Liver (tissue), 3 donors: ENCODE measurements around the gene PRAMEF1.

ENCODE experiments used
- GABPA ChIP-seq, 2 donors: IDR thresholded peaks in 1 of 2; conservative IDR thresholded peaks in 1 of 2; 2 replicates each; pipeline ENCODE4 v1.6.1; 2016; ENCODE audit warnings: antibody characterized with exemption in 2 of 2, mild to moderate bottlenecking in 1 of 2, moderate library complexity in 1 of 2
- SP1 ChIP-seq: IDR thresholded peaks from 2 replicates; pipeline ENCODE4 v1.6.1; 2018; ENCODE audit warnings: antibody characterized with exemption, mild to moderate bottlenecking
- TF ChIP-seq, protein P1 (sequence below): fragments of 150-350 bp; IDR thresholded peaks from 2 replicates; pipeline ENCODE4 v1.5.1; 2017; ENCODE audit warnings: improper control_type of control experiment, low read depth, low read length; ENCODE audit not compliant: missing input control
- donor health status: healthy.
- donor health status: healthy.

DNA sequence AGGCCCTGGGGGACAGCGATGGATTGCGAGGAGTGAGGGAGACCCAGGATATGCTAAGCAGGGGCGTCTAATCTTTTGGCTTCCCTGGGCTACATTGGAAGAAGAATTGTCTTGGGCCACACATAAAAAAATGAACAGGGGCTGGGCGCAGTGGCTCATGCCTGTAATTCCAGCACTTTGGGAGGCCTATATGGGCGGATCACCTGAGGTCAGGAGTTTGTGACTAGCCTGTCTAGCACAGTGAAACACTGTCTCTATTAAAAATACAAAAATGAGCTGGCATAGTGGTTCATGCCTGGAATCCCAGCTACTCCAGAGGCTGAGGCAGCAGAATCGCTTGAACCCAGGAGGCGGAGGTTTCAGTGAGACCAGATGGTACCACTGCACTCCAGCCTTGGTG, 28.4 kb upstream of the PRAMEF1 start:
- TF ChIP-seq, protein P1, sequence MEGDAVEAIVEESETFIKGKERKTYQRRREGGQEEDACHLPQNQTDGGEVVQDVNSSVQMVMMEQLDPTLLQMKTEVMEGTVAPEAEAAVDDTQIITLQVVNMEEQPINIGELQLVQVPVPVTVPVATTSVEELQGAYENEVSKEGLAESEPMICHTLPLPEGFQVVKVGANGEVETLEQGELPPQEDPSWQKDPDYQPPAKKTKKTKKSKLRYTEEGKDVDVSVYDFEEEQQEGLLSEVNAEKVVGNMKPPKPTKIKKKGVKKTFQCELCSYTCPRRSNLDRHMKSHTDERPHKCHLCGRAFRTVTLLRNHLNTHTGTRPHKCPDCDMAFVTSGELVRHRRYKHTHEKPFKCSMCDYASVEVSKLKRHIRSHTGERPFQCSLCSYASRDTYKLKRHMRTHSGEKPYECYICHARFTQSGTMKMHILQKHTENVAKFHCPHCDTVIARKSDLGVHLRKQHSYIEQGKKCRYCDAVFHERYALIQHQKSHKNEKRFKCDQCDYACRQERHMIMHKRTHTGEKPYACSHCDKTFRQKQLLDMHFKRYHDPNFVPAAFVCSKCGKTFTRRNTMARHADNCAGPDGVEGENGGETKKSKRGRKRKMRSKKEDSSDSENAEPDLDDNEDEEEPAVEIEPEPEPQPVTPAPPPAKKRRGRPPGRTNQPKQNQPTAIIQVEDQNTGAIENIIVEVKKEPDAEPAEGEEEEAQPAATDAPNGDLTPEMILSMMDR, result no peak
- TF ChIP-seq SP1 (no peak), GABPA (IDR thresholded peaks at IDR 0.05 in 1 of 2, conservative IDR thresholded peaks at IDR 0.05 in 1 of 2) (no peak)
